B cell (primary cell): ENCODE measurements around the gene PTPN5. TPM values are rescaled to one million over a fixed set of nuclear protein-coding genes. Genes with fewer than 3 reads are reported as not detected.

Experiments used
- ATAC-seq: fragments of 200-7000 bp; cut with Tn5 transposase; one replicate; pipeline ENCODE4 v1.10.0; 2021; ENCODE audit warnings: low read depth, mild to moderate bottlenecking, moderate number of reproducible peaks, moderate library complexity
- CTCF ChIA-PET: fragments of 350-600 bp; sonication (Branson Sonifier 250); formaldehyde crosslinking; loops from one replicate; lab custom pipeline; 2021; ENCODE audit warnings: antibody characterized with exemption, inconsistent platforms; lab: Charles Lee
- POLR2A ChIA-PET: fragments of 350-600 bp; sonication (Branson Sonifier 250); formaldehyde crosslinking; loops from one replicate; lab custom pipeline; 2021; ENCODE audit warnings: antibody characterized with exemption; lab: Charles Lee
- DNase-seq: peaks from one replicate; pipeline ENCODE4 v3.0.0; 2013
- H2AFZ ChIP-seq: 2 replicates; pipeline ENCODE4 v1.6.1; 2012; ENCODE audit warnings: mild to moderate bottlenecking, low read depth, low read length; ENCODE audit not compliant: insufficient read depth, poor library complexity, severe bottlenecking
- H3K27ac ChIP-seq, 2 donors: 1 replicate in 1 of 2; 2 replicates in 1 of 2; pipeline ENCODE4 v1.5.1; 2012 to 2013; ENCODE audit warnings: low read length in 2 of 2, mild to moderate bottlenecking in 2 of 2, moderate library complexity in 1 of 2
- H3K27me3 ChIP-seq, 4 experiments: fragments of 200-600 bp in 1 of 4; sonication (generic) in 1 of 4; replicated peaks in 1 of 4; 1 replicate in 2 of 4; 2 replicates in 2 of 4; pipeline versions ENCODE4 v1.6.1 to v1.7.0; 2013 to 2016; ENCODE audit warnings: low read length in 3 of 4, mild to moderate bottlenecking in 2 of 4, mixed read lengths in 1 of 4, moderate library complexity in 1 of 4; ENCODE audit not compliant: insufficient read depth in 4 of 4, control insufficient read depth in 3 of 4; ENCODE audit errors: control extremely low read depth in 1 of 4
- H3K36me3 ChIP-seq, 2 experiments: replicated peaks in 1 of 2; 1 replicate in 1 of 2; 2 replicates in 1 of 2; pipeline versions ENCODE4 v1.6.1 to v1.7.1; 2013; ENCODE audit warnings: low read length in 1 of 2; ENCODE audit not compliant: insufficient read depth in 2 of 2, control insufficient read depth in 1 of 2; ENCODE audit errors: control extremely low read depth in 1 of 2, extremely low read depth in 1 of 2
- H3K4me1 ChIP-seq, 2 donors: fragments of 200-600 bp in 1 of 2; sonication (generic) in 1 of 2; 1 replicate in 1 of 2; 2 replicates in 1 of 2; pipeline versions ENCODE4 v1.5.1 to v1.6.1; 2013 to 2017; ENCODE audit warnings: low read length in 2 of 2; ENCODE audit not compliant: control insufficient read depth in 2 of 2, insufficient read depth in 2 of 2
- H3K4me2 ChIP-seq: replicated peaks from 2 replicates; pipeline ENCODE3; 2012; ENCODE audit warnings: mild to moderate bottlenecking, low read depth, low read length; ENCODE audit not compliant: poor library complexity, severe bottlenecking
- H3K4me3 ChIP-seq, 5 experiments: fragments of 200-600 bp in 1 of 5; sonication (generic) in 1 of 5; 1 replicate in 3 of 5; 2 replicates in 2 of 5; pipeline versions ENCODE4 v1.5.1 to v1.7.0; 2011 to 2016; ENCODE audit warnings: low read length in 4 of 5, mild to moderate bottlenecking in 4 of 5, low read depth in 2 of 5, control low read depth in 1 of 5, moderate library complexity in 1 of 5; ENCODE audit not compliant: insufficient read depth in 1 of 5; ENCODE audit errors: control extremely low read depth in 1 of 5, extremely low read depth in 1 of 5
- H3K79me2 ChIP-seq: fragments of 200-600 bp; sonication (generic); one replicate; pipeline ENCODE4 v1.6.0; 2016; ENCODE audit warnings: low read length; ENCODE audit not compliant: control insufficient read depth, insufficient read depth
- H3K9ac ChIP-seq: fragments of 200-600 bp; sonication (generic); 2 replicates; pipeline ENCODE4 v1.6.1; 2017; ENCODE audit warnings: mild to moderate bottlenecking, low read length, moderate library complexity
- H3K9me3 ChIP-seq, 3 donors: one replicate each; pipeline versions ENCODE4 v1.6.1 to v1.7.1; 2013; ENCODE audit warnings: low read length in 2 of 3; ENCODE audit not compliant: control insufficient read depth in 2 of 3, insufficient read depth in 1 of 3; ENCODE audit errors: control extremely low read depth in 1 of 3
- H4K20me1 ChIP-seq: 2 replicates; pipeline ENCODE4 v1.6.0; 2012; ENCODE audit warnings: mild to moderate bottlenecking, low read length; ENCODE audit not compliant: insufficient read depth, control insufficient read depth, poor library complexity, severe bottlenecking
- H3K27ac Mint-ChIP-seq: one replicate; pipeline ENCODE4 v1.8.0; 2021; ENCODE audit warnings: mixed read lengths
- H3K27me3 Mint-ChIP-seq: one replicate; pipeline ENCODE4 v1.8.0; 2021; ENCODE audit warnings: mixed read lengths
- H3K4me1 Mint-ChIP-seq: one replicate; pipeline ENCODE4 v1.8.0; 2021; ENCODE audit warnings: mixed read lengths
- H3K4me3 Mint-ChIP-seq: one replicate; pipeline ENCODE4 v1.8.0; 2021; ENCODE audit warnings: mixed read lengths
- H3K9me3 Mint-ChIP-seq: one replicate; pipeline ENCODE4 v1.8.0; 2022; ENCODE audit warnings: mixed read lengths; ENCODE audit not compliant: insufficient read depth
- CTCF ChIP-seq: fragments of 200-600 bp; IDR thresholded peaks from one replicate; pipeline ENCODE4 v1.8.0; 2022; ENCODE audit warnings: antibody characterized with exemption, mild to moderate bottlenecking
- EZH2 ChIP-seq: IDR thresholded peaks from 2 replicates; pipeline ENCODE4 v1.6.1; 2012; ENCODE audit warnings: borderline replicate concordance, low read depth, mild to moderate bottlenecking, moderate library complexity, low read length; ENCODE audit not compliant: insufficient read depth, poor library complexity, severe bottlenecking
- WGBS: methylation state at CpG from one replicate; pipeline ENCODE4 v1.1.5; 2013; ENCODE audit warnings: missing lambda C conversion rate; ENCODE audit not compliant: insufficient coverage; 5-methylcytosine and 5-hydroxymethylcytosine counted together
- intact Hi-C: fragments of 100-400 bp; cut with micrococcal nuclease; formaldehyde crosslinking; loops from one replicate; pipeline ENCODE4 v1.10.0; 2022
- polyA plus RNA-seq: library from polyadenylated mRNA; depleted of rRNA; stranded (reverse); fragments of >200 nt; gene quantifications from 2 replicates; pipeline ENCODE4 v1.2.3, GENCODE V29; 2012
- total RNA-seq, 2 donors: library from RNA; stranded (reverse); fragments of 120-200 nt in 1 of 2; gene quantifications; 1 replicate in 1 of 2; 2 replicates in 1 of 2; pipeline versions ENCODE4 v1.2.3 to v1.2.4, GENCODE V29; 2013 to 2022

Gene PTPN5
- total and polyA plus RNA-seq, 2 donors (not counting 1 experiment from before 2014, with no cell fraction given) = not detected

DNA sequence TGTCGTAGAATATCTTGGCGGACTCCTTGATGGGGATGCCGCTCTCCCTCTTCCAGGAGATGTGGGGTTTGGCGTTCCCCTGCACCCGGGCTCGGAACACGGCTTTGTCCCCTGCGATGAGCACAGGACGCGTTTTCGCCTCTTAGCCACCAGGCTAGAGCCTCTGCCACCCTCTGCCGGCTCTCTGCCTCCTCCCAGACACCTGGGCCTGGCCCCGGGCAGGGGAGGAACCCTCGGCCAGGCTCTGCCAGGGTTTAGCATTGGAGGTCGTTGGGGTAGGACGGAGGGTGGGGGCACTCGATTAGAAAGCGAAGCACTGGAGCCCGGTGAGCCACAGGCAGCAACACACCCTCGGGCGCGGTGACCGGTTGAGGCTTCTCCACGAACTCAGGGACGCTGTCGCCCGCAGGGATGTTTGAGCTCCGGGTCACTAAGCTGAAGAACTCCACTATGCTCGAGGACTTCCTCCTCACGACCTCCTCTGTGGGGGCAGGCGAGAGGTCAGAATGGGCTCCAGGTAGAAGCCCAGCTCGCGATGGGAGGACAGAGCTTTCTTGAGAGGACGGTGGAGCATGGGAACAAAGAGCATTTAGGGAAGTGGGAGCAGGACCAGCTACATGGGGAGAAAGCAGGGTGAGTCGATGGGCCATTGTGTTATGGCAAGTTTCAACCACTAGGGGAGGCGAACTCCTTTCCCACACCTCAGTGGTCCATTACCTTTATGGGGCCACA, 69.9 kb downstream of the PTPN5 start:
- Histone ChIP-seq H3K4me3 (peak overlapping the region; percentile 24 to 80 (median 69)), H4K20me1 (no peaks in the 10 kb centered on the region), H3K79me2 (no peaks in the 10 kb centered on the region), H3K9me3 (no peaks in the 10 kb centered on the region), H3K27me3 (no peaks in the 10 kb centered on the region), H3K9ac (peak overlapping the region; percentile 88), H3K36me3 (no peaks in the 10 kb centered on the region), H2AFZ (peak overlapping the region; percentile 99), H3K4me2 (peak overlapping the region; percentile 99), H3K4me1 (peaks cover 9 to 17% of the 10 kb centered on the region in 2 donors), H3K27ac (peak overlapping the region in 1 of 2 donors; percentile 11)
- Mint-ChIP-seq H3K4me1 (peaks cover 9% of the 10 kb centered on the region), H3K27me3 (peaks cover 6% of the 10 kb centered on the region), H3K27ac (peak overlapping the region; percentile 42), H3K9me3 (no peaks in the 10 kb centered on the region), H3K4me3 (peak overlapping the region; percentile 92)
- CTCF ChIA-PET = interaction anchor here (0.8 to 5.7 kb wide), 21 partner anchors 9 to 708 kb away, joined by 3 to 59 read pairs (median 5); partner anchors contain the start of genes SAAL1, SPTY2D1, TMEM86A and TSG101
- POLR2A ChIA-PET = interaction anchor here (0.9 kb wide), 1 partner anchor 195 kb away, joined by 4 read pairs; the partner anchor contains the start of gene TSG101
- ATAC-seq = peak; percentile 66
- TF ChIP-seq CTCF (peak; percentile 88), EZH2 (no peak)
- WGBS = under 1% methylated on average over 28 of the region's 36 CpGs
- intact Hi-C loops = loop anchor here (1.0 to 10.0 kb wide), 6 partner anchors 11 to 327 kb away; partner anchors contain the start of genes LDHA, SPTY2D1, TMEM86A and TSG101
- peak; percentile 77 for DNase-seq
